ENCODE results near the gene EN2.

DNA sequence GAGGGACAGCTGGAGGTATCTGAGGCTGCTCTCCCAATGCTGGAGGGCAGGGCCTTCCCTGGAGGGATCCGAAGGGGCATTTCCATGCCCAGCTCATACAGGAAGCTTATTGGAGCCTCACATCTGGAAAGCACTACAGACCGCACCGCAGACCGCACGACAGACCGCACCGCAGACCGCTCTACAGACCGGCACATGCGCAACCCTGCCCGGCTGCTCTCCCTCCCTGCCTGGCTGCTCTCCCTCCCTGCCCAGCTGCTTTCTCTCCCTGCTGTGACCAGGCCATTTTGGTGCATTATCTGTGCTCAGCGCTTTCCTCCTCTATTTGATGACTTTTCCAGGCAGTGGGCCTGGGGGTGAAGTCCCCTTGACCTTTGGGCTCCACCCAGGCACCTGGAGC is 39.6 kb upstream of the EN2 start:
- TF ChIP-seq PAX8 (IDR thresholded peaks at IDR 0.05), result no peak
- TF ChIP-seq, protein P1, sequence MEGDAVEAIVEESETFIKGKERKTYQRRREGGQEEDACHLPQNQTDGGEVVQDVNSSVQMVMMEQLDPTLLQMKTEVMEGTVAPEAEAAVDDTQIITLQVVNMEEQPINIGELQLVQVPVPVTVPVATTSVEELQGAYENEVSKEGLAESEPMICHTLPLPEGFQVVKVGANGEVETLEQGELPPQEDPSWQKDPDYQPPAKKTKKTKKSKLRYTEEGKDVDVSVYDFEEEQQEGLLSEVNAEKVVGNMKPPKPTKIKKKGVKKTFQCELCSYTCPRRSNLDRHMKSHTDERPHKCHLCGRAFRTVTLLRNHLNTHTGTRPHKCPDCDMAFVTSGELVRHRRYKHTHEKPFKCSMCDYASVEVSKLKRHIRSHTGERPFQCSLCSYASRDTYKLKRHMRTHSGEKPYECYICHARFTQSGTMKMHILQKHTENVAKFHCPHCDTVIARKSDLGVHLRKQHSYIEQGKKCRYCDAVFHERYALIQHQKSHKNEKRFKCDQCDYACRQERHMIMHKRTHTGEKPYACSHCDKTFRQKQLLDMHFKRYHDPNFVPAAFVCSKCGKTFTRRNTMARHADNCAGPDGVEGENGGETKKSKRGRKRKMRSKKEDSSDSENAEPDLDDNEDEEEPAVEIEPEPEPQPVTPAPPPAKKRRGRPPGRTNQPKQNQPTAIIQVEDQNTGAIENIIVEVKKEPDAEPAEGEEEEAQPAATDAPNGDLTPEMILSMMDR (IDR thresholded peaks at IDR 0.05 in 2 of 3, conservative IDR thresholded peaks at IDR 0.05 in 1 of 3; ENCODE audit: control insufficient read depth in 2 of 3, extremely low read depth in 1 of 3, insufficient read depth in 1 of 3, low read depth in 3 of 3, low read length in 3 of 3), result no peak
- TF ChIP-seq, protein P2, sequence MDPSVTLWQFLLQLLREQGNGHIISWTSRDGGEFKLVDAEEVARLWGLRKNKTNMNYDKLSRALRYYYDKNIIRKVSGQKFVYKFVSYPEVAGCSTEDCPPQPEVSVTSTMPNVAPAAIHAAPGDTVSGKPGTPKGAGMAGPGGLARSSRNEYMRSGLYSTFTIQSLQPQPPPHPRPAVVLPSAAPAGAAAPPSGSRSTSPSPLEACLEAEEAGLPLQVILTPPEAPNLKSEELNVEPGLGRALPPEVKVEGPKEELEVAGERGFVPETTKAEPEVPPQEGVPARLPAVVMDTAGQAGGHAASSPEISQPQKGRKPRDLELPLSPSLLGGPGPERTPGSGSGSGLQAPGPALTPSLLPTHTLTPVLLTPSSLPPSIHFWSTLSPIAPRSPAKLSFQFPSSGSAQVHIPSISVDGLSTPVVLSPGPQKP (IDR thresholded peaks at IDR 0.05; ENCODE audit: low read depth, low read length), result no peak
- no peak for TF ChIP-seq KDM1A (IDR thresholded peaks at IDR 0.05; ENCODE audit: borderline replicate concordance)
- TF ChIP-seq, protein P3, sequence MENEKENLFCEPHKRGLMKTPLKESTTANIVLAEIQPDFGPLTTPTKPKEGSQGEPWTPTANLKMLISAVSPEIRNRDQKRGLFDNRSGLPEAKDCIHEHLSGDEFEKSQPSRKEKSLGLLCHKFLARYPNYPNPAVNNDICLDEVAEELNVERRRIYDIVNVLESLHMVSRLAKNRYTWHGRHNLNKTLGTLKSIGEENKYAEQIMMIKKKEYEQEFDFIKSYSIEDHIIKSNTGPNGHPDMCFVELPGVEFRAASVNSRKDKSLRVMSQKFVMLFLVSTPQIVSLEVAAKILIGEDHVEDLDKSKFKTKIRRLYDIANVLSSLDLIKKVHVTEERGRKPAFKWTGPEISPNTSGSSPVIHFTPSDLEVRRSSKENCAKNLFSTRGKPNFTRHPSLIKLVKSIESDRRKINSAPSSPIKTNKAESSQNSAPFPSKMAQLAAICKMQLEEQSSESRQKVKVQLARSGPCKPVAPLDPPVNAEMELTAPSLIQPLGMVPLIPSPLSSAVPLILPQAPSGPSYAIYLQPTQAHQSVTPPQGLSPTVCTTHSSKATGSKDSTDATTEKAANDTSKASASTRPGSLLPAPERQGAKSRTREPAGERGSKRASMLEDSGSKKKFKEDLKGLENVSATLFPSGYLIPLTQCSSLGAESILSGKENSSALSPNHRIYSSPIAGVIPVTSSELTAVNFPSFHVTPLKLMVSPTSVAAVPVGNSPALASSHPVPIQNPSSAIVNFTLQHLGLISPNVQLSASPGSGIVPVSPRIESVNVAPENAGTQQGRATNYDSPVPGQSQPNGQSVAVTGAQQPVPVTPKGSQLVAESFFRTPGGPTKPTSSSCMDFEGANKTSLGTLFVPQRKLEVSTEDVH (IDR thresholded peaks at IDR 0.05; ENCODE audit: low read depth, partially characterized antibody), result no peak
- no peak for TF ChIP-seq TCF7 (IDR thresholded peaks at IDR 0.05; ENCODE audit: borderline replicate concordance)
- TF ChIP-seq POLR2A (IDR thresholded peaks at IDR 0.05; ENCODE audit: low read depth, low read length), result no peak
- no peak for TF ChIP-seq SMC3 (IDR thresholded peaks at IDR 0.05; ENCODE audit: borderline replicate concordance, low read length)
